Measurements from ENCODE around the gene FLNC.

FLNC gene

GRCh38 chr7:128878226-128879105 lies 48.3 kb downstream of the FLNC start:
- DNase-seq (ENCODE audit: low spot score) = no peak

- DNase-seq (ENCODE audit: low spot score) = no peak
Measured at GRCh38 chr7:128879461-128879938, 49.3 kb downstream of the FLNC start.

GRCh38 chr7:128879939-128880746 lies 49.9 kb downstream of the FLNC start:
- DNase-seq (ENCODE audit: low spot score) = peak; percentile 99

- no peak for DNase-seq (ENCODE audit: low spot score)
Measured at GRCh38 chr7:128880791-128881457, 50.7 kb downstream of the FLNC start.

DNA sequence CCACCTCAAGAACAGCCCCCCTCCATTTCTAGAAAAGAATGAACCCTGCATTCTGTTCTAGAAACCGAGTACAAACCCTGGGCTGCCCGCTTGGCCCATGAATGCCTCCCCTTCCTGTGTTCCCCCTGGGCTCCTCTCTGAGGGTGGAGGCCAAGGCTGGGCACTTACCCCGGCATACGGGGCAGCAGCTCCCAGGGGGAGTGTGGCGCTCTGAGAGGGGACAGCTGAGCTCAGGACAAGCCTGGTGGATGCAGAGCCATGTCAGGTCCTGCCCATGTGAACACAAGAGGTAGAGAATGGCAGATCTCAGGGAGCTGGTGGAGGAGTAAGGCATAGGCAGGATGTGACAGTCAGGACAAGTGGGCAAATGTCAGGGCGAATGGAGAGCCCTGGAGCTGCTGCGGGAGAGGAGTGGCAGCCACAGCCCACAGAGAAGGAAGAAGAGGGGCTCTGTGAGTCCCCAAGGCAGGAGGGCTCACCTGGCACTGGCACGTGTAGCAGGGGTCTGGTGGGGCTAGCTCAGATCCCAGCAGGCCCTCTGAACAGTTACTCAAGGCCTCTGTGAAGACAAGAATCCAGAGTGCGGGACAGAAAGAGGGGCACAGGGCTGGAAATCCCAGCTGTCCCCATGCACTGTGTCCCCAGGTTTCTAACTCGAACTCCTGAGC lies 51.4 kb downstream of the FLNC start:
- DNase-seq (ENCODE audit: low spot score) = no peak

DNA sequence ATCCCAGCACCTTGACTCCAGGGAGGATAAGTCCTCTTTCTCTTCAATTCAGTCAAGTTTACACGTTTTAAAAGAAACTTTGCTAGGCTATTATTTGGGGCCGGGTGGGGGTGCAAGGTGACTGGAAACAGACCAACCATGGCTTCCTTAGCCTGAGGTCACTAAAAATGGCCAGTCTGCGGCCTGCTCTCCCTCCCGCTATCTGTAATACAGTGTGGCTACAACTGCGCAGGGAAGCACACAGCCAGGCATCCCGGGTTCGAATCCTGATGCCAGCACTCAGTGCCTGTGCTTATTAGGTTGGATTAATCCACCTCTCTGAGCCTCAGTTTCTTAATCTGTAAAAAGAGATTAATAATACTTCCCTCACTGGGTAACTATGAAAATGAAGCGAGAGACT lies 51.9 kb downstream of the FLNC start:
- DNase-seq (ENCODE audit: low spot score) = no peak

DNA sequence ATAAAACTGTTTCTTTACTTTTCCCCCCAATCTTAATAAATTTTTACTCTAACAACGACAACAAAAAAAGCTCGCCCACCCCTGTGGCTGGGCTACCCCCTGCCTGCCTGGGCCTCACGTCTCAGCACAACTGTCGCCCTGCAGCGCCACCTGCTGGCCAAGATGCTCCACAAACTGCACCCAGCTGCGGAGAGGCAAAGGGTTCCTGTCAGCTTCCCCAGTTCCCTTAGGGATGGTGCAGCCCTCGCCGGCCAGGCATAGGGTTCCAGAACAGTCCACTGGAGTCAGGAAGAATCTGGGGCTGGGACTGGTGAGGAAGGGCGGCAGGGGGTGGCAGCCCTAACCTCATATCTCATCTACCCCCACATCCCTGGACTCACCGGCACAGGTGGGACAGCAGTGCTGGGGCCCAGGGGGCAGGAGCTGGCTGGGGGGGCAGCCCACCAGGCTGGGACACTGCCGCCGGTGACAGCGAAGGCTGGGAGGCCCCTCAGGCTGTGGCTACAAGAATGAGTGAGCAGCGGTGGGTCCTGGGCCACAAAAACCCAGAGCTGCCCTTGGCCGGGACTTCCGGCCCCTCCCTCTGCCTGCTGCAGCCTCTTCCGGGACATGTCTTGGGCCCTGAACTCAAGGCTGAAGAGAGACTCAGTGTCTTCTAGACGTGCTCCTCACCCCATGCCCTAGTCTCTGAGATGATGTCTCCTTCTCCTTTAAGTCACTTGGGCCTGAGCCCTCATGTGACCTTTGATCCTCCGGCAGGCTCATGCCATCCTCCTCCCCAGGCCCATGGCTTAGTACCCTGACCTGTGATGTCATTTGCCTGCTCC lies 53.6 kb downstream of the FLNC start:
- DNase-seq (ENCODE audit: low spot score) = peak; percentile 97

GRCh38 chr7:128884561-128885369 lies 54.6 kb downstream of the FLNC start:
- no peak for DNase-seq (ENCODE audit: low spot score)

DNA sequence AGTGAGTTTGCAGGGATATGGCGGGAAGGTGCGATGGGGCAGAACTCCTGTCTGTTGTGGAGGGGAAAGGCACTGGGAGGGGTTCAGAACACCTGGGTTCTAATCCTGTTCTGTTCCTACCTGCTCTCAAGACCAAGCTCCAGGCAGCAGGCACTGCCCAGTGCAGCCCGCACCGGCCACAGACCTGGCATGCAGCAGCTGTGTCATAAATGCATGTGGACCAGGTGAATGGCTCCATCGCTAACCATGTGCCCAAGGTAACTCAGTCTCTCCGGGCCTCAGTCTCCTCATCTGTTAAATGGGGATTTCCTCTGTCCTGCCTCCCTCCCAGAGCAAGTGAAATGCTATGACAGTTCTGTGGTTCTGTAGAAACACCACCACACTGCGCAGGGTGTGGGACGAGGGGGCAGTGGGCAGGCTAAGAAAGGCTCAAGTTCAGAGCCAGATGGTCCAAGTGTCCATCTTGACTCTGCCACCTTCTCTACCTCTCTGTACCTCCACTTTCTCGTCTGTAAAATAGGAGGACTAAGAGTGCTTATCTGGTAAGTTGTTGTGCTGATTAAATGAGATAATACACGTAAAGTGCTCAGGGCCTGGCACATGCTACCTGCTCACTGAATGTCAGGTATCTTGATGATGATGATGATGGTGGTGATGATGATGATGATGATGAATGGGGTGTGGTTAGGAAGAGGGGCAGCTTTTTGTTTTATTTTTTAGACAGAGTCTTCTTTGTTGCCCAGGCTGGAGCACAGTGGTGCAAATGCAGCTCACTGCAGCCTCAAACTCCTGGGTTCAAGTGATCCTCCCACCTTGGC lies 55.4 kb downstream of the FLNC start:
- DNase-seq (ENCODE audit: low spot score) = no peak

DNA sequence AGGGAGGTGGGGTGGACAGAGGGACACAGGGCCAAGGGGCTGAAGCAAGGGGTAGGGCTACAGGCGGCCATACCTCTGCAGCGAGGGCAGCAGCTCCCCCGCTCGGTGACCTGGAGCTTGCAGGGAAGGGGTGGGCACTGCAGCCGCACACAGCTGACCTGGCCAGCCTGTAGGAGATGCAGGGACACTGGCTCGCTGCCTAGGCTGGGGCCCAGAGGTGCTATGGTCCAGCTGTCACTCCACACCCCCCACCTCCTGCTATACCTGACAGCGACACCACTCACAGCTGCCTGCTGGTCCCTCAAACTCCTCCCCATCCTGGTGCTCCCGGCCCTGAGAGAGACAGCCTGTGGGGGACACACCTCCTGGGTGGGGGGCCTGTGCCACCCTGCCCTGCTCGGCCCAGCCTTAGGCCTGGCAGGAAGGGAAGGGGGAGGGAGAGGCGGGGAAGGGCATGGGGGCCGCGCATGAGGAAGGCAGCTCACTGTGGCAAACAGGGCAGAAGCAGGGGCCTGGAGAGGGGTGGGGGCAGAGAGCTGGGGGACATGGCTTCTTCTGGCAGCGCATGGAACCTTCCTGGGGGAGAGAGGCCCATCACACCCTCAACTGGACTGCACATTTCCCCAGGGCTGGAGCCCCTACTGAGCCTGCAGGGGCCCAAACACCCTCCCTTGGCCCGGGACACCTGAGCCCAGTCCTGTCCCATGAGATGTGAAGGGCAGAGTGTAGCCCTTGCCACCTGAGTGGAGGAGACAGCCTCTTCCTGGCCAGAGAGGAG lies 56.4 kb downstream of the FLNC start:
- no peak for DNase-seq (ENCODE audit: low spot score)

DNA sequence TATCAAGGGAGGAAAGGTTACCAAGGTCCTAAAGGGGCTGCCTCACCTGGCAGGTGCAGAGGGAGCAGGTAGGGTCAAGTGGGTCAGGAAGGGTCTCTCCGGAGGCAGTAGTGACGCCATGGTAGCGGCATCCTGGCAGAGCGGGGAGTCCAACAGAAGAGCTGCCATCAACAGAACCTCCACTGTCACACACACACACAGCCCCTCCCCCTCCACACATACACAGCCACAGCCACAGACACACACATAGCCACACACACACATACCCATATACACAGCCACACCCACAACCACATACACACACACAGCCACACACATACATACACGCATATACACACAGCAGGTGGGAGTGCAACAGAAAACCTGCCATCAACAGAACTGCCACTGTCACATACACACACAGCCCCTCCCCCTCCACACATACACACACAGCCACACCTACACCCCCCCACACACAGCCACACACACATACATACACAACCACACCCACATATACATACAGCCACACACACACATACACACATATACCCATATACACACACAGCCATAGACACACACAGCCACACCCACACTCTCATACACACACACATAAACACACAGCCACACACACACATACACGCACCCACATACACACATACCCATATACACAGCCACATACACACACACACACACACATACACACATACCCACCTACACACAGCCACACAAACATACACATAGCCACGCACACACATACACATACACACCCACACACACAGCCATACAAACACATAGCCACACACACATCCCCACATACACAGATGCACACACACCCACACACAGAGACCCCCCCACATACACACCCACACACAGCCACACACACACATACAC lies 57.2 kb downstream of the FLNC start:
- no peak for DNase-seq (ENCODE audit: low spot score)

- no peak for DNase-seq (ENCODE audit: low spot score)
Measured at GRCh38 chr7:128888039-128888755, 58.0 kb downstream of the FLNC start.

DNA sequence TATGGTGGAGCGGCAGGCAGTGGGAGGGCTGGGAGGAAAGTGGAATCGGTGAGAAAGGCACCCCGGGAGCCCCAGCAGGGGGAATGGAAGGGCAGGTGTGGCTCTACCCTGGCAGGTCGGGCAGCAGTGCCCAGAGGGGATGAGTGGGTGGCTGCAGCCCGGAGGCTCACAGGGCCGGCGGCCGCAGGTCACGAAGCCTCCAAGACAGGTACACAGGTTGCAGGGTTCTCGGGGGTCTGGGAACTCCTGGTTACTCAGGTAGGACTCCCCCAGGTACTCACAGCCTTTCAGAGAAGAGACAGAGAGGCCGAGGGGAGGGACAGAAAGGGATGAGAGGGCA lies 58.5 kb downstream of the FLNC start:
- DNase-seq (ENCODE audit: low spot score) = no peak

DNA sequence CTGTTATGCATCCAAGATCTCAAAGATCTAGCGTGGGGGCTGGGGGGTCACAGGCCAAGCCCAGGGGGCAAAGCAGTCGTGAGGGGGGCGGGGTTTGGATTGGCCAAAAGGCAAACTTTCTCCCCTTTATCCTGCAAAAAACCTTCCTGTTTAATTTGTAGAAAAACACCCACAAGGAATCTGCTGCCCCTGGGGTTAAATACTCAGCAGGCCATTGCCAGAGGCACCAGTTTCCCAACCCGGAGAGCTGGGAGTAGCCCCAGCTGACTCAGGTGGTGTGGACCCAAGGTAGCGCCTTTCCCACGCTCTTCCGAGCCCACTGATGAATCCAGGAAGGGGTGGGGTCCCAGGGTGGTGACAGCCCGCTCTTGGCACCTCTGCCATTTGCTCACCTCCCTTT lies 58.9 kb downstream of the FLNC start:
- no peak for DNase-seq (ENCODE audit: low spot score)

- DNase-seq (ENCODE audit: low spot score) = peak; percentile 77
Measured at GRCh38 chr7:128890306-128891109, 60.3 kb downstream of the FLNC start.

All from HuH-7 (cell line).